ENCODE results near the gene DDO. TPM values are rescaled to one million over a fixed set of nuclear protein-coding genes. Genes with fewer than 3 reads are reported as not detected.
"Not testable (repeated sequence)": the region's sequence is repeated elsewhere in the genome, so short reads cannot be mapped to it uniquely, and the experiment has no call there.

DDO gene
- polyA plus RNA-seq, 4 donors = 0.32 to 1.1 (median 0.82) TPM

- DNase-seq (ENCODE audit: low read depth in 4 of 4, low spot score in 2 of 4) = not testable (repeated sequence)
Observed at GRCh38 chr6:110350593-110350992, 64.8 kb downstream of the DDO start.

- no peak for DNase-seq (ENCODE audit: low read depth in 4 of 4, low spot score in 2 of 4)
Observed at GRCh38 chr6:110348961-110349690, 66.2 kb downstream of the DDO start.

GRCh38 chr6:110345025-110345424 is 70.3 kb downstream of the DDO start:
- no peak for DNase-seq (ENCODE audit: low read depth in 4 of 4, low spot score in 2 of 4)

- no peak for DNase-seq (ENCODE audit: low read depth in 4 of 4, low spot score in 2 of 4)
Observed at GRCh38 chr6:110342759-110343158, 72.6 kb downstream of the DDO start.

Other genes starting within 250 kb of the DDO start
- gene WASF1, start 235.9 kb downstream of the DDO start, polyA plus RNA-seq (ENCODE audit: insufficient read length in 4 of 4) = 10 to 100 TPM; 44.9 to 53.3 (median 50.4) TPM
- 10 to 100 TPM; 26.8 to 35.7 (median 34.5) TPM for gene CDC40, start 235.1 kb downstream of the DDO start, polyA plus RNA-seq (ENCODE audit: insufficient read length in 4 of 4)
- gene METTL24, start 57.2 kb downstream of the DDO start, polyA plus RNA-seq (ENCODE audit: insufficient read length in 4 of 4) = 10 to 100 TPM; 13.6 to 17.8 (median 15.7) TPM
- 1 to 10 TPM in 1 of 4 donors, under 1 TPM in 3; 0.27 to 1.3 (median 0.28) TPM for gene SLC22A16, start 61.0 kb upstream of the DDO start, polyA plus RNA-seq (ENCODE audit: insufficient read length in 4 of 4)